ENCODE results near the gene RPL27.

- TF ChIP-seq, protein P1, sequence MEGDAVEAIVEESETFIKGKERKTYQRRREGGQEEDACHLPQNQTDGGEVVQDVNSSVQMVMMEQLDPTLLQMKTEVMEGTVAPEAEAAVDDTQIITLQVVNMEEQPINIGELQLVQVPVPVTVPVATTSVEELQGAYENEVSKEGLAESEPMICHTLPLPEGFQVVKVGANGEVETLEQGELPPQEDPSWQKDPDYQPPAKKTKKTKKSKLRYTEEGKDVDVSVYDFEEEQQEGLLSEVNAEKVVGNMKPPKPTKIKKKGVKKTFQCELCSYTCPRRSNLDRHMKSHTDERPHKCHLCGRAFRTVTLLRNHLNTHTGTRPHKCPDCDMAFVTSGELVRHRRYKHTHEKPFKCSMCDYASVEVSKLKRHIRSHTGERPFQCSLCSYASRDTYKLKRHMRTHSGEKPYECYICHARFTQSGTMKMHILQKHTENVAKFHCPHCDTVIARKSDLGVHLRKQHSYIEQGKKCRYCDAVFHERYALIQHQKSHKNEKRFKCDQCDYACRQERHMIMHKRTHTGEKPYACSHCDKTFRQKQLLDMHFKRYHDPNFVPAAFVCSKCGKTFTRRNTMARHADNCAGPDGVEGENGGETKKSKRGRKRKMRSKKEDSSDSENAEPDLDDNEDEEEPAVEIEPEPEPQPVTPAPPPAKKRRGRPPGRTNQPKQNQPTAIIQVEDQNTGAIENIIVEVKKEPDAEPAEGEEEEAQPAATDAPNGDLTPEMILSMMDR (conservative IDR thresholded peaks at IDR 0.05; ENCODE audit: low read depth, low read length): peak; percentile 88
- peak; percentile 96 for TF ChIP-seq MXI1 (IDR thresholded peaks at IDR 0.05; ENCODE audit: borderline replicate concordance, low read depth, low read length)
- no peak for TF ChIP-seq CEBPB (IDR thresholded peaks at IDR 0.05; ENCODE audit: low read depth, low read length)
- peak; percentile 97 for TF ChIP-seq POLR2A (IDR thresholded peaks at IDR 0.05; ENCODE audit: low read depth, low read length)
- no peak for TF ChIP-seq RCOR1 (IDR thresholded peaks at IDR 0.05; ENCODE audit: insufficient replicate concordance, low read length)
- peak; percentile 97 for TF ChIP-seq BHLHE40 (IDR thresholded peaks at IDR 0.05; ENCODE audit: low read depth, low read length)
- TF ChIP-seq SMC3 (IDR thresholded peaks at IDR 0.05; ENCODE audit: low read depth, low read length): peak; percentile 72
These were observed at the start of gene RPL27 for GRCh38 chr17:42997984-42998938.

Data from IMR-90 (cell line).